Heart right ventricle (tissue), 16 donors: ENCODE measurements around the gene UBN1. TPM values are rescaled to one million over a fixed set of nuclear protein-coding genes. Genes with fewer than 3 reads are reported as not detected.

Experiments used
- ATAC-seq, 8 donors: fragments of 200-7000 bp; cut with Tn5 transposase; one replicate each; pipeline ENCODE4 v1.9.1; 2020; ENCODE audit warnings: mild to moderate bottlenecking in 8 of 8, moderate library complexity in 8 of 8, moderate number of reproducible peaks in 1 of 8
- DNase-seq, 2 donors: peaks; one replicate each; pipeline ENCODE4 v3.0.0-alpha.2; 2020
- H3K27ac ChIP-seq, 10 donors: fragments of 200-600 bp; sonication (generic) in 2 of 10; one replicate each; pipeline versions ENCODE4 v1.5.0 to v1.8.0; 2020 to 2022; ENCODE audit warnings: mild to moderate bottlenecking in 3 of 10
- H3K27me3 ChIP-seq, 7 donors: fragments of 200-600 bp; one replicate each; pipeline ENCODE4 v1.8.0; 2021 to 2022; ENCODE audit warnings: mild to moderate bottlenecking in 2 of 7
- H3K36me3 ChIP-seq, 9 donors: fragments of 200-600 bp; sonication (generic) in 1 of 9; one replicate each; pipeline versions ENCODE4 v1.5.0 to v1.8.0; 2020 to 2022; ENCODE audit warnings: mild to moderate bottlenecking in 2 of 9
- H3K4me1 ChIP-seq, 9 donors: fragments of 200-600 bp; sonication (generic) in 1 of 9; one replicate each; pipeline versions ENCODE4 v1.5.0 to v1.8.0; 2020 to 2022; ENCODE audit warnings: mild to moderate bottlenecking in 4 of 9
- H3K4me3 ChIP-seq, 10 donors: fragments of 200-600 bp; sonication (generic) in 2 of 10; one replicate each; pipeline versions ENCODE4 v1.5.0 to v1.8.0; 2020 to 2022; ENCODE audit warnings: mild to moderate bottlenecking in 7 of 10, moderate library complexity in 2 of 10
- H3K9me3 ChIP-seq, 11 donors: fragments of 200-600 bp in 10 of 11; sonication (generic) in 2 of 11; one replicate each; pipeline versions ENCODE4 v1.5.0 to v1.8.0; 2013 to 2022; ENCODE audit warnings: mild to moderate bottlenecking in 2 of 11, control low read depth in 1 of 11, moderate library complexity in 1 of 11
- CTCF ChIP-seq, 9 donors: fragments of 200-600 bp; sonication (generic) in 2 of 9; IDR thresholded peaks; one replicate each; pipeline versions ENCODE4 v1.5.0 to v1.8.0; 2021 to 2022; ENCODE audit warnings: antibody characterized with exemption in 9 of 9, mild to moderate bottlenecking in 5 of 9, moderate library complexity in 1 of 9
- whole genome bisulfite sequencing, 2 donors: extraction: QIAGEN DNeasy Blood & Tissue Kit; methylation state at CpG; one replicate each; pipeline ENCODE4 v1.1.7; 2013; ENCODE audit warnings: inconsistent platforms in 1 of 2; 5-methylcytosine and 5-hydroxymethylcytosine counted together
- intact Hi-C, 10 donors: fragments of 100-400 bp; cut with DNase I; formaldehyde crosslinking; loops; one replicate each; pipeline versions ENCODE4 v1.11.1 to v1.14.2; 2022
- polyA plus RNA-seq, 2 donors: library from polyadenylated mRNA; stranded (reverse); fragments of 200-250 nt; gene quantifications; one replicate each; pipeline ENCODE4 v1.2.3, GENCODE V29; 2013
- total RNA-seq, 10 donors: library from RNA; stranded (reverse); fragmentation: NEBNext Ultra II Directional in 3 of 10; extraction: Animal tissue kit (Norgen Biotek cat#: 25700) in 3 of 10; gene quantifications; one replicate each; pipeline versions ENCODE4 v1.2.1 to v1.2.4, GENCODE V29; 2021 to 2023
- donor health status: Arrhythmogenic right ventricular cardiomyopathy.
- donor health status: ischemic (EF 13 %, LVEDD 7.1; RV severe dilation, severe dysfunction).
- donor health status: healthy with polysubstance abuse.
- donor health status: DM: no; HTN: yes; CAD: no.
- donor health status: DM: no; HTN: no; CAD: no.
- donor health status: ischemic (EF 25% LVEDD 6.9; RV normal size, moderate dysfunction).
- donor health status: ischemic (EF 25% LVEDD 5.7; RV mildly dilated, moderate dysfunction).
- donor health status: healthy.
- donor health status: DM: yes; HTN: yes; CAD: no.
- donor health status: Ischemic cardiomyopathy.
- donor health status: ischemic (EF 35%, LVEDD 5.7; RV mildly dilated, moderate dysfunction).
- donor health status: nonischemic (EF 11% LVEDD 7.7; RV severe dilation, severe dysfunction).
- donor health status: DM: yes; HTN: yes; CAD: no.
- donor health status: PGD.
- donor health status: ischemic (EF 29% LVEDD 5.4; RV normal size, mild dysfunction).
- donor health status: nonischemic (EF 23%, LVEDD 6.1; RV moderate dilation, normal function).

The UBN1 gene
- total and polyA plus RNA-seq, 12 donors = 11.3 to 56.9 (median 30.2) TPM

GRCh38 chr16:4913130-4913773 is 66.0 kb downstream of the UBN1 start:
- Histone ChIP-seq H3K27ac (no peak overlapping the region), H3K36me3 (no peaks in the 10 kb centered on the region), H3K4me1 (peaks cover 0 to 4% (median 0%) of the 10 kb centered on the region in 9 donors), H3K27me3 (no peaks in the 10 kb centered on the region), H3K9me3 (no peaks in the 10 kb centered on the region), H3K4me3 (no peak overlapping the region)
- intact Hi-C loops = no loop called here
- WGBS, 2 donors = 79 to 83% methylated on average over 7 of the region's 7 CpGs
- no peak for DNase-seq
- no peak for ATAC-seq
- TF ChIP-seq CTCF (IDR thresholded peaks at IDR 0.05) = no peak

- WGBS, 2 donors = 87 to 90% methylated on average over 15 of the region's 15 CpGs
- H3K9me3 ChIP-seq = no peaks in the 10 kb centered on the region
- no peak for DNase-seq
- ATAC-seq = no peak
- no peak overlapping the region for H3K4me3 ChIP-seq
- no peak overlapping the region for H3K27ac ChIP-seq
- H3K27me3 ChIP-seq = no peaks in the 10 kb centered on the region
- intact Hi-C loops = no loop called here
- H3K4me1 ChIP-seq = peaks cover 0 to 4% (median 0%) of the 10 kb centered on the region in 9 donors
- H3K36me3 ChIP-seq = no peaks in the 10 kb centered on the region
- TF ChIP-seq CTCF (IDR thresholded peaks at IDR 0.05) = no peak
These were observed 66.7 kb downstream of the UBN1 start for GRCh38 chr16:4913774-4914525.

GRCh38 chr16:4914528-4915225 is 67.4 kb downstream of the UBN1 start:
- Histone ChIP-seq H3K36me3 (no peaks in the 10 kb centered on the region), H3K27me3 (no peaks in the 10 kb centered on the region), H3K27ac (no peak overlapping the region), H3K9me3 (no peaks in the 10 kb centered on the region), H3K4me1 (peaks cover 0 to 4% (median 0%) of the 10 kb centered on the region in 9 donors), H3K4me3 (no peak overlapping the region)
- ATAC-seq (no peak), DNase-seq (no peak)
- intact Hi-C loops = no loop called here
- WGBS, 2 donors = 86 to 90% methylated on average over 7 of the region's 7 CpGs
- TF ChIP-seq CTCF (IDR thresholded peaks at IDR 0.05) = no peak

GRCh38 chr16:4915226-4915761 is 68.0 kb downstream of the UBN1 start:
- 79 to 87% methylated on average over 11 of the region's 11 CpGs for WGBS, 2 donors
- DNase-seq (no peak), ATAC-seq (no peak)
- no peaks in the 10 kb centered on the region for H3K27me3 ChIP-seq
- no peak overlapping the region for H3K27ac ChIP-seq
- H3K9me3 ChIP-seq = no peaks in the 10 kb centered on the region
- no peaks in the 10 kb centered on the region for H3K36me3 ChIP-seq
- intact Hi-C loops = no loop called here
- no peak for TF ChIP-seq CTCF (IDR thresholded peaks at IDR 0.05)
- peaks cover 0 to 4% (median 0%) of the 10 kb centered on the region in 9 donors for H3K4me1 ChIP-seq
- H3K4me3 ChIP-seq = no peak overlapping the region
